ENCODE results near the gene MAN1C1.
A peak's percentile ranks its signal among the peaks of the same experiment; 100 is the strongest.

MAN1C1 gene

GRCh38 chr1:25614501-25615171 is 2.0 kb upstream of the MAN1C1 start:
- DNase-seq (ENCODE audit: low spot score) = no peak

- no peak for DNase-seq (ENCODE audit: low spot score)
Observed at GRCh38 chr1:25615172-25615541, 1.4 kb upstream of the MAN1C1 start.

- DNase-seq (ENCODE audit: low spot score) = no peak
Observed at GRCh38 chr1:25615563-25616094, 962 bp upstream of the MAN1C1 start.

- DNase-seq (ENCODE audit: low spot score) = peak; percentile 48
Observed at GRCh38 chr1:25616987-25617624, 515 bp downstream of the MAN1C1 start.

GRCh38 chr1:25617625-25618432 is 1.2 kb downstream of the MAN1C1 start:
- DNase-seq (ENCODE audit: low spot score) = peak; percentile 27

GRCh38 chr1:25618433-25618808 is 1.8 kb downstream of the MAN1C1 start:
- no peak for DNase-seq (ENCODE audit: low spot score)

GRCh38 chr1:25619101-25619890 is 2.7 kb downstream of the MAN1C1 start:
- DNase-seq (ENCODE audit: low spot score) = peak; percentile 40

- DNase-seq (ENCODE audit: low spot score) = no peak
Observed at GRCh38 chr1:25620211-25620610, 3.6 kb downstream of the MAN1C1 start.

GRCh38 chr1:25620701-25621350 is 4.2 kb downstream of the MAN1C1 start:
- no peak for DNase-seq (ENCODE audit: low spot score)

- no peak for DNase-seq (ENCODE audit: low spot score)
Observed at GRCh38 chr1:25621876-25622275, 5.3 kb downstream of the MAN1C1 start.

GRCh38 chr1:25622531-25622930 is 5.9 kb downstream of the MAN1C1 start:
- no peak for DNase-seq (ENCODE audit: low spot score)

GRCh38 chr1:25623007-25623406 is 6.4 kb downstream of the MAN1C1 start:
- DNase-seq (ENCODE audit: low spot score) = no peak

- no peak for DNase-seq (ENCODE audit: low spot score)
Observed at GRCh38 chr1:25623731-25624130, 7.1 kb downstream of the MAN1C1 start.

GRCh38 chr1:25624156-25624555 is 7.6 kb downstream of the MAN1C1 start:
- DNase-seq (ENCODE audit: low spot score) = no peak

- DNase-seq (ENCODE audit: low spot score) = no peak
Observed at GRCh38 chr1:25624604-25625003, 8.0 kb downstream of the MAN1C1 start.

GRCh38 chr1:25626018-25626417 is 9.4 kb downstream of the MAN1C1 start:
- no peak for DNase-seq (ENCODE audit: low spot score)

- no peak for DNase-seq (ENCODE audit: low spot score)
Observed at GRCh38 chr1:25628741-25629421, 12.3 kb downstream of the MAN1C1 start.

- no peak for DNase-seq (ENCODE audit: low spot score)
Observed at GRCh38 chr1:25629836-25630235, 13.2 kb downstream of the MAN1C1 start.

- DNase-seq (ENCODE audit: low spot score) = no peak
Observed at GRCh38 chr1:25631750-25632485, 15.3 kb downstream of the MAN1C1 start.

GRCh38 chr1:25634066-25634465 is 17.5 kb downstream of the MAN1C1 start:
- DNase-seq (ENCODE audit: low spot score) = no peak
